ENCODE data around the gene DTHD1. TPM values are rescaled to one million over a fixed set of nuclear protein-coding genes. Genes with fewer than 3 reads are reported as not detected.

The DTHD1 gene
- total RNA-seq, 1 donor from 2014 or later, result 0.10 TPM

DNA sequence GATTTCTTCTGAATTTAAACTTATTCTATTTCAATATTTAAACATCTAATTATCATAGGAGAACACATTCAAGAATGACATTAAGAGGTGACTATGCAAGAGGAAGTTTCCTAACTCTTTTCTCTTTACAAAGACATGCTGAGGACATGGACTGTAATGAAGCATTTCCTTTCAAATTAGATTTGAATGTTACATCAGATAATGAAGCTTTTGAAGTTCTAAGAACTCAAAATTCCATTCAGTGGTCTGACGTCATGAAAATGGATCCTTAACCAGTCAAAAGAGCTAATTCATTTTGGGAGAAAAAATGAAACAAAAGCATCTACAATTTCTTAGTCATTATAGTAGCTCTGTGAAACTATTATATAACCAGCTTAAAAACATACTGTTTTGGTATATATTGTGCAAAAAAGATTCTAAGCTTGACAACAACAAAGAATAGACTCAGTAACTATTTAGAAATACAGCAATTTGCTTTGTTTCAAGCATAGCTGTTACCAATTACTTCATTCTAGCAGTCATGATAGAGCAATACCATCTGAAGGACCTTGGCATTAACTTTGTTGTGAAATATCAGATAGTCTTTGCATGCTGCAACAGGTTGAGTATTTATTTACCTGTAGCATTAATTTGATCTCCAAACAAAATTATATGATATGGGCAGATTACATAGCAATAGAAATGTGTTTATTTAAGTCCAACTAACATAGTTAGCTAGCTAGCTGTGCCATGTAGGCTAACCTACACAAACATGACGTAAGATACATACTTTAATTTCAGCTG, 13.7 kb upstream of the DTHD1 start:
- intact Hi-C loops (cut with micrococcal nuclease), result no loop called here
- DNase-seq (no peak), ATAC-seq (no peak)

- intact Hi-C loops (cut with micrococcal nuclease), result no loop called here
- ATAC-seq (no peak), DNase-seq (no peak)
These were observed 12.3 kb upstream of the DTHD1 start for GRCh38 chr4:36269101-36269500.

DNA sequence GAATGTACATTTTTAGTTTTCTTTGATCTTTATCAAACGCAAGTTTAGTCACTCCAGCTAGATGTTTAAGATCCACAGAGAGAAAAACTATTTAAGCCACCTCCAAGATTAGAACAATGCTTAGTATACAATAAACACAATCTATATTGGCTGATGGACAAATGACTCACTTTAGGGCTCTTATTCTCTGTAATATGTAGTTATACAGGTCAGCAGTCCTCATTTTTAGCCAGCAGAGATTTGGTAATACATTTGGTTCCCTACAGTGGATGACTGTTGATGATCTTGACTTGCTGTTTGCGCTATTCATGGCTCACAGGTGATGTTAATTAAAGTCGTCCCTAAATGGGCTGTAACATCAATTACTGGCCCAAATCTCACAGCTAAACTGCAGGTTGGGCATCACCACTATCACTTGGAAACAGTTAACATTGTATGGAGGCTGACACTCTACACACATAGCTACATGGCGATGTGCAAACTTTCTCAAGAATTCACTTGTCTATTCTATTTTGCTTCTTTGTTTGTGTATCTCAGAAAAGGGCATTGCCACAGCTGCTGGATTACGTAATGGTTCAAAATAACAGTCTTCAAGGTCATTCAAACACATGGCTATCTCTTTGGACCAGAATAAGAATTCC, 11.8 kb upstream of the DTHD1 start:
- intact Hi-C loops (cut with micrococcal nuclease), result no loop called here
- DNase-seq (no peak), ATAC-seq (no peak)

- no peak for ATAC-seq
- intact Hi-C loops (cut with micrococcal nuclease), result no loop called here
- DNase-seq, result no peak
These were observed 8.1 kb upstream of the DTHD1 start for GRCh38 chr4:36273276-36273675.

- ATAC-seq, result no peak
These were observed 7.3 kb upstream of the DTHD1 start for GRCh38 chr4:36274158-36274557.

DNA sequence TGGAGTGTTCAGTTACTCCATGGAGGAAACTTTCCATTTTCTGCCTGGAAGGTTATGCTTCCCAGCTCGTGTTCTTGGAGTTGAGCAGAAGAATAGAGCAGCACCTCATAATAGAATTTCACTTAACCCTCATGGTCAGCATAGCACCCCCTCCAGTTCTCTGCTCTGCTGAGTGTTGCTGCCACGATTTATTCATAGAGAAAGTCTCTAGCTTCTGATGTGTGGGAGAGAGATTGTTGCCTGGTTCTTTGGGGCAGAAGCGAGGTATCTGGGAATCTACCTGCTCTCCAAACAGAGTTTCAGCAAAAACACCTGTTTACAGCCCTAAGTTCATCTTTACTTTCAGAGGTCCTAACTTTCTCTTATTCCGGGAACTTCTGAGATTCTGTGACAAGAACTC, 3.9 kb upstream of the DTHD1 start:
- intact Hi-C loops (cut with micrococcal nuclease), result no loop called here
- DNase-seq (no peak), ATAC-seq (no peak)

More at GRCh38 chr4:36274158-36274557, 7.3 kb upstream of the DTHD1 start:
- no peak for DNase-seq
- intact Hi-C loops (cut with micrococcal nuclease), result no loop called here

DNA sequence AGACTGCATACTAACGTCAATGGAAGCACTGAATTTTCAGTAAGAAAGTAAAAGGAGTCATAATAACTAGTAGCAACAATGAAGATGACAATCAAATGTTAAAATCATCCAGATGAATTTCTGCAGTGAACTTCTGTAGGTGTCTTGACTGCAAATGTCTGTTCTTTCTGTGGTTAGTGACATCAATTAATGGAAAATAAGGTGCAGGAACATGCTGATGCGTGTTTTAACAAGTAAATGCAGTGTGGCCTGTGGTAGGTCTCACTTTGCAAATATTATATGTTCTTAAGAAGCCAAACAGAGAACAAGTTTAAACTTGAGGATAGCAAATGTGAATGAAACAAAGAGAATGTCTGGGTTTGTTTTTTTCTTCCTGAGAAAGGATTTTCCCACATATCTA, 2.6 kb upstream of the DTHD1 start:
- no peak for ATAC-seq
- DNase-seq, result no peak
- intact Hi-C loops (cut with micrococcal nuclease), result no loop called here

- no peak for DNase-seq
- intact Hi-C loops (cut with micrococcal nuclease), result no loop called here
- no peak for ATAC-seq
These were observed 861 bp upstream of the DTHD1 start for GRCh38 chr4:36280555-36280954.

DNA sequence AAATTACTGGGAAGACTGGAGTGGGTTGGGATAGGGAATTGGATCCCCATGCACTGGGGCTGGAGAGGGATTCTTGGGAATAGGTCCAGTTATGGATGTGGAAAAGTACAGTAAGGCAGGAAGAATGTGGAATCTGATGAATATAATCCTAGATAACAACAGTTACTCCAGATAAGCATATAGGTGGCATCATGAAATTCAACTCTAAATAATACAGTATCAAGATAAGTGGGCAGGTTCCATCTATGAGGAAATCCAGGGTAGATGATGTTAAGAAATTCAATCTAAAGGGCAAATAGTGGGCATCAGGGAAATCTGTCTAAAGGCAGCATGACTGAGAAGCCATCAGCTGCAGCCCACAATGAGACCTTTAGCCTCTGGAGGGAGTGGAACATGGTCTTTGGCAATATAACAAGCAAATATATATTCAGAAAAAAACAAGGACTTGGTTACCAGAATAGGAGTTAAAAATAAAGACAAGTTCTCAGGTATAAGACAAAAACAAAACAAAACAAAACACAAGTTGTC, 1.2 kb downstream of the DTHD1 start:
- DNase-seq (no peak), ATAC-seq (no peak)
- intact Hi-C loops (cut with micrococcal nuclease), result no loop called here

DNA sequence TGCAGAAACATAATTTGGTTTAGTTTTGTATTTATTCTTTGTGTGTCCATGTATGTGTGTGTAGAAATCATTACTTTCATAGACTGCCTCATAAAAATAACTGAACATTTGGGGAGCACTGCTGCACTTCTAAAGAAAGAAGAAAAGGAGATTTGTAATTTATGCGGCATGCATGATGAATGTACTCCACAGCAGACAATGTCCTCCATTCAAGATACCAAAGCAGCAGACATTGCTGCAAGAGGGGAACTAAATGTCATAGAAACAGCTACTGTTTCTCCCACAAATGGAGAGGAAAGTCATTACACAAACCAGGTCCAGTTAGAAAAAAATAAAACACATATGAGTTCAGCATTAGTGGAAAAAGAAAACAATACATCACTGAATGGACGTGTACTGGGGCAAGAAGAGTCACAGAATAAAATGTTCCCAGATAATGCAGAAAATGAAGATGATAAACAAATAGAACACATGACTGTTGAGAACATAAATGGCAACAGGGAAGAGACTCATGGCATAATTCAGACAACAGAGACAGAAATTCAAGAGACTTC, 2.6 kb downstream of the DTHD1 start:
- DNase-seq, result no peak
- ATAC-seq, result no peak
- intact Hi-C loops (cut with micrococcal nuclease), result no loop called here

GRCh38 chr4:36285784-36286480, 4.5 kb downstream of the DTHD1 start:
- DNase-seq, result no peak
- intact Hi-C loops (cut with micrococcal nuclease), result no loop called here
- ATAC-seq, result no peak

DNA sequence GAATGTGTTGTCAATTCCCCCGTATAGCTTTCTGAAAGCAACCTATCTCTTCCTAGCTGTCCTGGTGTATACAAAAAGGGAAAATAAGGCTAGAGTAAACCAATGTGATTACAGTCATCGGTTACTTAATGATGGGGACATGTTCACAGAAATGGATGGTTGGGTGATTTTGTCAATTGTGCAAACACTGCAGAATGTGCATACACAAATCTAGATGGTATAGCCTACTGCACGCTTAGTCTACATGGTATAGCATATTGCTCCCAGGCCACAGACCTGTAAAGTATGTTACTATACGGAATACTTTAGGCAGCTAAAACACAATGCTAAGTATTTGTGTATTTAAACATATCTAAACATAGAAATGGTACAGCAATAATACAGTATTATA, 5.1 kb downstream of the DTHD1 start:
- no peak for ATAC-seq
- no peak for DNase-seq
- intact Hi-C loops (cut with micrococcal nuclease), result no loop called here

DNA sequence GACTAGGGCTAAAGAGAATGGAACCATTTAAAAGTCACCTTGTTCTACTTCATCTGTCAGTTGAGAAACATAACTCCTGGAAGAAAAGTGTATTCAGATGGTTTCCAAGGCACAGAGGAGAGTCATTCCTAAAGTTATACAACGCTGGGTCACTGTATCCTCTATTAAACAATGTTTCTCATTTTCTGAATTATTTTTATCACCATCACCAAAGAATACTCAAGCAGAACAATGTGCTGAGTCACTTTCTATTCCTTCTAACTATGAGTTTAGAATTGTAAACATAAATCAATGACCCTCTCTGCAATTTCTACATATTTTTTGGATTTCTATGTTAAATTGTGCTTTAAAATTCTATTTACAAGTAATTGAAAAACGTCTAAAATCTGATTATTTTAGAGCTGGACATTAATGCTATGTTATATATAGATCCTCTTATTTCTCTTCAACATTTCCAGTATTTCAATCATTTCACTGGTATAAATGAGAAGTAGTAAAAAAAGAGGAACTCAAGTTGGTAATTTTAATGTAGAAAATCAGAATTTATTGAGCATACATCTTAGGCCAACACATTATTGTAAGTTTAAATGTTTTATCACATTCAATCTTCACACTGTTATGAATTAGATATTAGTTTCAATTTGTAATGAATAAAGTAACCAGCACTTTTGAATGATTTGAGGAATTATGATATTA, 7.5 kb downstream of the DTHD1 start:
- ATAC-seq, result no peak
- intact Hi-C loops (cut with micrococcal nuclease), result no loop called here

GRCh38 chr4:36290641-36291040, 9.2 kb downstream of the DTHD1 start:
- intact Hi-C loops (cut with micrococcal nuclease), result no loop called here
- DNase-seq (no peak), ATAC-seq (no peak)

More for the DNA sequence above, 7.5 kb downstream of the DTHD1 start:
- DNase-seq, result no peak

DNA sequence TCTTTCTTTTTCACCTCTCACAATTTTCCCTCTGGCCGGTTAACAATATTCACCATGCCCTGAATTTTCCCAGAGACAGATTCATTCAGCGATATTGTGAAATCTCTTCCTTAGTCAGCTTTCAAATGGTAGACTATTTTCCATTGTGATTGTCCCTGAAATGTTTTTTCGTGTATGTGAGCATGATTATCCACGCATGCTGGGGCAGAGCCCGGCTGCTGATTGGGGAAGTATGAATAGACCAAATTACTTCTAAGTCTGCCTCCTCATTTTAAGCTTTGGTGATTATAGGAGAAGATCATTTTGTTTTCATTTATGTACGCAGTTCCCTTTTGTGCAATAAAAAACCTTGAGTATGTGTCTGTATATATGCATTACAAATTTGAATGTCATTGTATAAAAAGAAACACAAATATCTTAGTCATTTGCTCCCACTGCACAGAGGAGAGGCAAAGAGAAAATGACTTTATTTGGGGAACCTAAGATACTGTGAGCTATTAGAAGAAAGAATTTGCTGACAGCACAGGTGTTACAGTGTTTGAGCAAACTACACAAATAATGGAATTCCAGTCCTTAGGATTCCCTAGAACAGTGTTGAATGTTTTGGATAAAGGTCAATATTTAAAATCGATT, 11.3 kb downstream of the DTHD1 start:
- ATAC-seq (no peak), DNase-seq (no peak)
- intact Hi-C loops (cut with micrococcal nuclease), result no loop called here

- no peak for DNase-seq
- no peak for ATAC-seq
- intact Hi-C loops (cut with micrococcal nuclease), result no loop called here
These were observed 19.7 kb downstream of the DTHD1 start for GRCh38 chr4:36301127-36301526.

GRCh38 chr4:36303426-36304137, 22.2 kb downstream of the DTHD1 start:
- no peak for DNase-seq
- intact Hi-C loops (cut with micrococcal nuclease), result no loop called here
- ATAC-seq, result no peak

- intact Hi-C loops (cut with micrococcal nuclease), result no loop called here
- DNase-seq (no peak), ATAC-seq (no peak)
These were observed 22.8 kb downstream of the DTHD1 start for GRCh38 chr4:36304138-36304681.

Data from left ventricle myocardium superior (tissue), 1 donor.